Measurements from ENCODE around the gene TSPYL1. TPM values are rescaled to one million over a fixed set of nuclear protein-coding genes. Genes with fewer than 3 reads are reported as not detected.
A peak's percentile ranks its signal among the peaks of the same experiment; 100 is the strongest.

Gene TSPYL1
- total and polyA plus RNA-seq, 10 of the 15 experiments (the other 5 are each of a cell fraction or from before 2014, with no cell fraction given), result 22.9 to 44.1 (median 27.0) TPM

DNA sequence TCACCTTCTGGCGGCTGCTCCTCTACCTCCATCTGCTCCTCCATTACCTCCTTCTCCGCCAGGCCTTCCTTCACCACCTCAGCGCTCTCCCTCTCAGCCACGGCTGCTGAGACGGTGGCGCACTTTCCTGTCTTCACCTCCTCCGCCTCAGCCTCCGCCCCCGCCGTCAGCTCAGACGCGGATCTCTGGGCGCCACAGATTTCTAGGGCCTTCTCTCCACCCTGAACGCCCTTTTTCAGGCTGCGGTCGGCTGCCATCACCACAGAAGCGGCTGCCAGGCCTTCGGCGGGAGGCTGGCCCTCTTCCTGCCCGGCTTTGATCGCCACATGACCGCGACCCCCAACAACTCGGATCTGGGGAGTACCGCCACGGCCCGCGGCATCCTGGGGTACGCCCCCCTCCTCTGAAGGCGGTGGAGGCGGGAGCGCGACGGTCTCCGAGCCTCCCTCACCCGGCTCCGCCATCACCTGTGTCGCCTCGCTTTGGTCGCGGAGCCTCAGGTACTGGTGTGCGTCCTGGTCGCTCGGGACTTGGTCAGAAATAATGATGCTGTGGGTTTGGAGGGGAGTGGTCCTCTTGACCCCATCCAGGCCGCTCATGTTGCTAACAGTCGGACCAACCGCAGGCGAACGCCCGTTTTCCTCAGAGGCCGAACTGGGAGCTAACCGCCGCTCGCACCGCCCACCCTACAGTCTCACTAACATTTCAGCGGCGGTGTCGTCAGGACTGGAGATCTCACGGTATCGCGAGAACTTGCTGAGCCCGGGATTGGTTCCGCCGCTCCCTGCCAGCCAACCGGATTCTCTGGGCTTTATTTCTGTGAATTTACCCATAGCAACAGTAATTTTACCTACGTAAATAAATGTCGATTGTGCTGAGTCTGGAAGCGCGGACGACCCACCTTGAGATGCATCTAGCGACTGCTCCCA is at the start of gene TSPYL1 (continued):
- no peak for TF ChIP-seq SMC3 (IDR thresholded peaks at IDR 0.05; ENCODE audit: borderline replicate concordance, low read length)
- peak; percentile 62 for TF ChIP-seq MXI1 (IDR thresholded peaks at IDR 0.05; ENCODE audit: low read depth, low read length)
- TF ChIP-seq EP300 (IDR thresholded peaks at IDR 0.05; ENCODE audit: borderline replicate concordance in 1 of 2, control insufficient read depth in 1 of 2, low read depth in 2 of 2, low read length in 2 of 2), result 0 out of 4 replicates have a peak, but pooled peaks of 1 of the 2 experiments have one; percentile 33
- TF ChIP-seq LARP7 (IDR thresholded peaks at IDR 0.05), result peak; percentile 81
- no peak for TF ChIP-seq SUZ12 (IDR thresholded peaks at IDR 0.05; ENCODE audit: unreplicated experiment)
- TF ChIP-seq SREBF2 (IDR thresholded peaks at IDR 0.05; ENCODE audit: low read length), result no peak
- no peak for TF ChIP-seq MEF2B (IDR thresholded peaks at IDR 0.05; ENCODE audit: partially characterized antibody, poor library complexity, severe bottlenecking)
- TF ChIP-seq, protein P1, sequence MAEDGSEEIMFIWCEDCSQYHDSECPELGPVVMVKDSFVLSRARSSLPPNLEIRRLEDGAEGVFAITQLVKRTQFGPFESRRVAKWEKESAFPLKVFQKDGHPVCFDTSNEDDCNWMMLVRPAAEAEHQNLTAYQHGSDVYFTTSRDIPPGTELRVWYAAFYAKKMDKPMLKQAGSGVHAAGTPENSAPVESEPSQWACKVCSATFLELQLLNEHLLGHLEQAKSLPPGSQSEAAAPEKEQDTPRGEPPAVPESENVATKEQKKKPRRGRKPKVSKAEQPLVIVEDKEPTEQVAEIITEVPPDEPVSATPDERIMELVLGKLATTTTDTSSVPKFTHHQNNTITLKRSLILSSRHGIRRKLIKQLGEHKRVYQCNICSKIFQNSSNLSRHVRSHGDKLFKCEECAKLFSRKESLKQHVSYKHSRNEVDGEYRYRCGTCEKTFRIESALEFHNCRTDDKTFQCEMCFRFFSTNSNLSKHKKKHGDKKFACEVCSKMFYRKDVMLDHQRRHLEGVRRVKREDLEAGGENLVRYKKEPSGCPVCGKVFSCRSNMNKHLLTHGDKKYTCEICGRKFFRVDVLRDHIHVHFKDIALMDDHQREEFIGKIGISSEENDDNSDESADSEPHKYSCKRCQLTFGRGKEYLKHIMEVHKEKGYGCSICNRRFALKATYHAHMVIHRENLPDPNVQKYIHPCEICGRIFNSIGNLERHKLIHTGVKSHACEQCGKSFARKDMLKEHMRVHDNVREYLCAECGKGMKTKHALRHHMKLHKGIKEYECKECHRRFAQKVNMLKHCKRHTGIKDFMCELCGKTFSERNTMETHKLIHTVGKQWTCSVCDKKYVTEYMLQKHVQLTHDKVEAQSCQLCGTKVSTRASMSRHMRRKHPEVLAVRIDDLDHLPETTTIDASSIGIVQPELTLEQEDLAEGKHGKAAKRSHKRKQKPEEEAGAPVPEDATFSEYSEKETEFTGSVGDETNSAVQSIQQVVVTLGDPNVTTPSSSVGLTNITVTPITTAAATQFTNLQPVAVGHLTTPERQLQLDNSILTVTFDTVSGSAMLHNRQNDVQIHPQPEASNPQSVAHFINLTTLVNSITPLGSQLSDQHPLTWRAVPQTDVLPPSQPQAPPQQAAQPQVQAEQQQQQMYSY (CRISPR knock-in tag; IDR thresholded peaks at IDR 0.05), result no peak
